Measurements from ENCODE around the gene ULK4.
A peak's percentile ranks its signal among the peaks of the same experiment; 100 is the strongest.

Gene ULK4

DNA sequence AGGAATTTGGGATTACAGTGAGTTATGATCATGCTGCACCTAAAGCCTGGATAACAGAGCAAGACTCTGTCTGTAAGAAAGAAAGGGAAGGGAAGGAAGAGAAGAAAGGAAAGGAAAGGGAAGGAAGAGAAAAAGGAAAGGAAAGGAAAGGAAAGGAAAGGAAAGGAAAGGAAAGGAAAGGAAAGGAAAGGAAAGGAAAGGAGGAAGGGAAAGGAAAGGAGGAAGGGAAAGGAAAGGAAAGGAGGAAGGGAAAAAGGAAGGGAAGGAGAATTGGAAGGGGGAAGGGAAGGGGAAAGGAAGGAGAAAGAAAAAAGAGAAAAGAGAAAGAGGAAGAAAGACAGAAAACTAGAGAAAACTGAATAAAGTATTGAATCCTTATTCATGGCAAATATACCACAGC lies 359.8 kb downstream of the ULK4 start:
- in situ Hi-C loops (cut with HindIII; ENCODE audit: low pct_unique_long_range_greater_than_20kb, low sequenced_read_pairs): no loop called here

GRCh38 chr3:41601404-41601987 lies 360.4 kb downstream of the ULK4 start:
- TF ChIP-seq JUND (IDR thresholded peaks at IDR 0.05; ENCODE audit: low read depth): no peak
- in situ Hi-C loops (cut with HindIII; ENCODE audit: low pct_unique_long_range_greater_than_20kb, low sequenced_read_pairs): no loop called here
- no peak for DNase-seq (ENCODE audit: low read depth in 1 of 2, low spot score in 1 of 2)

More for the DNA sequence above, 359.8 kb downstream of the ULK4 start:
- TF ChIP-seq JUND (IDR thresholded peaks at IDR 0.05; ENCODE audit: low read depth): no peak
- DNase-seq (ENCODE audit: low read depth in 1 of 2, low spot score in 1 of 2): no peak

DNA sequence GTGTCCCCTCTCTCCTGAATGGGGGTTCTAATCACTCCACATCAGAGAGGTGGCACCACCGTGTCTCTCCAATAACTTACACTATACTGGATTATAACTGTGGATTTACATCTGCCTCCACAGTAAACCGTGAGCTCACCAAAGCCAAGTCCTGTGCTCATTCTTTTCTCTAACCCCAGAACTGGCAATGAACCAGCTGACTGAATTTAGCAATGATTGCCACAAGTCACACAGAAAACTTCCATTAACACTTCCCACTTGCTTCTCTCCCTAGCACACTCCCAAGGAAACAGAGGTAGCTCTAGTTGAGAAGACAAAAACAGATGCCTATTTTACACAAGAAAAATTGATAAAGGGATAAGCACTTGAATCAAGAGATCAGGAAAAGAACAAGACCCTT lies 361.3 kb downstream of the ULK4 start:
- in situ Hi-C loops (cut with HindIII; ENCODE audit: low pct_unique_long_range_greater_than_20kb, low sequenced_read_pairs): no loop called here
- DNase-seq (ENCODE audit: low read depth in 1 of 2, low spot score in 1 of 2): no peak
- TF ChIP-seq JUND (IDR thresholded peaks at IDR 0.05; ENCODE audit: low read depth): no peak

DNA sequence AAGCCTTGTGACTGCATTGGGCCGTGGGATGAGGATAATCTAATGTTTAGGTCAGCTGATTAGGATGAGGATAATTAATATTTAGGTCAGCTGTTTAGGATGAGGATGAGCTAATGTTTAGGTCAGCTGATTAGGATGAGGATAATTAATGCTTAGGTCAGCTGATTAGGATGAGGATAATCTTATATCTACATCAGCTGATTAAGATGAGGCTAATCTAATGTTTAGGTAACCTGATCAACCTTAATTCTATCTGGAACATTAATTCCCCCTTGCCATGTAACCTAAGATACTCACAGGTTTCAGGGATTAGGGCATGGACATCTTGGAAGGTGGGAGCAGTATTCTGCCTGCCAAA lies 362.8 kb downstream of the ULK4 start:
- TF ChIP-seq JUND (IDR thresholded peaks at IDR 0.05; ENCODE audit: low read depth): no peak
- no peak for DNase-seq (ENCODE audit: low read depth in 1 of 2, low spot score in 1 of 2)

GRCh38 chr3:41598402-41599126 lies 363.3 kb downstream of the ULK4 start:
- no peak for TF ChIP-seq JUND (IDR thresholded peaks at IDR 0.05; ENCODE audit: low read depth)
- in situ Hi-C loops (cut with HindIII; ENCODE audit: low pct_unique_long_range_greater_than_20kb, low sequenced_read_pairs): no loop called here
- peak in 1 of 2 experiments; percentile 22 for DNase-seq (ENCODE audit: low read depth in 1 of 2, low spot score in 1 of 2)

More for the DNA sequence above, 362.8 kb downstream of the ULK4 start:
- in situ Hi-C loops (cut with HindIII; ENCODE audit: low pct_unique_long_range_greater_than_20kb, low sequenced_read_pairs): no loop called here

GRCh38 chr3:41593774-41594173 lies 368.1 kb downstream of the ULK4 start:
- no peak for DNase-seq (ENCODE audit: low read depth in 1 of 2, low spot score in 1 of 2)
- in situ Hi-C loops (cut with HindIII; ENCODE audit: low pct_unique_long_range_greater_than_20kb, low sequenced_read_pairs): no loop called here
- no peak for TF ChIP-seq JUND (IDR thresholded peaks at IDR 0.05; ENCODE audit: low read depth)

DNA sequence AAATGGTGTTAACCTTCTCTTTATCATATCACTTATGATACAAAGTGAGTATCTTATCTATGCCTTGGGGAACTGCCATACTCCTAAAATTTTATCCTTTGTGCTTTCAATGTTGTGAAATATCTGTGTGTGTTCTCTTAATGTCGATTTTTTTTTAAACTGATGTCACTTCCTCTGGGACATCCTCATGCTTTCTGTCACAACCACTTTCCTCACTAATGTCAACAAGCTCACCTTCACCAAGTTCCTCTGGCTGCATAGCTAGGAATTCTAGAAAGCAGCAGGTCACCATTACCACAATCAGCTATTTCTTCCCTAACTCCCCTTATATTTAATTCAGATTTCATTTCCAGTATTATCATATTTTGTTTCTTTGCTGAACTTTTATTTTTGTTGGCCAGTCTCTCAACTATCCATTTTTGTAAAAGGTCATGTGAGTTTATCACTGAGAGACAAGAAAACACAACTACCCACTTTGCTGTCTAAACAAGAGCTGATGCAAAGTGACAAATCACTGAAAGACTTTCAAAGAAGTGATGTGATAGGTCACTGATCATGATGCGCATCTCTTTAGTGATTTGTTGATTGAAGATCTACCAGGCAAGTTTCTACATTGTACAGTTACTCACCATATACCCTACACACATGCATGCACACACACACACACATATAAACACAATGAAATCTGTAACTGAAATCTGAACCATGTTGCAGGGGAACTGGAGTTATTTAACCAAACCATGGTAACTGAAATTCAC lies 369.0 kb downstream of the ULK4 start:
- DNase-seq (ENCODE audit: low read depth in 1 of 2, low spot score in 1 of 2): no peak
- in situ Hi-C loops (cut with HindIII; ENCODE audit: low pct_unique_long_range_greater_than_20kb, low sequenced_read_pairs): no loop called here
- no peak for TF ChIP-seq JUND (IDR thresholded peaks at IDR 0.05; ENCODE audit: low read depth)

DNA sequence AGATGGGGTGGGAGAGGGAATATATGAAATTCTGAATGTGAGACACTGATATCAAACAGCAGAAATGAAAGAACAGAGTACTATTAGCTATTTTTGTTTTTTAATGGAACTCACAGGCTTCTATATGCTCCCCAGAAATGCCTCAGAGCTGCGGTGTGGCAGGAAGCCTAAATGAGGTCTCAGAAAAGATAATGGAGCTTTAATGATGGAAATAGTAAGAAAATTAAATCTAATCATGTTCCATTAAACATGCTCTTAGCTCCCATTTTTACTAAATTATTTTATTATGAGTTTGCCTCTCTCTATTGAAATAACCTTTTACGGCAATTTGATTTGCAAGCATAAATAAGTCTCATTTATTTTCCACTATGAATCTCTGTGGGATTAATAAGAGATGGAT lies 378.9 kb downstream of the ULK4 start:
- in situ Hi-C loops (cut with HindIII; ENCODE audit: low pct_unique_long_range_greater_than_20kb, low sequenced_read_pairs): no loop called here
- DNase-seq (ENCODE audit: low read depth in 1 of 2, low spot score in 1 of 2): no peak
- TF ChIP-seq JUND (IDR thresholded peaks at IDR 0.05; ENCODE audit: low read depth): no peak

DNA sequence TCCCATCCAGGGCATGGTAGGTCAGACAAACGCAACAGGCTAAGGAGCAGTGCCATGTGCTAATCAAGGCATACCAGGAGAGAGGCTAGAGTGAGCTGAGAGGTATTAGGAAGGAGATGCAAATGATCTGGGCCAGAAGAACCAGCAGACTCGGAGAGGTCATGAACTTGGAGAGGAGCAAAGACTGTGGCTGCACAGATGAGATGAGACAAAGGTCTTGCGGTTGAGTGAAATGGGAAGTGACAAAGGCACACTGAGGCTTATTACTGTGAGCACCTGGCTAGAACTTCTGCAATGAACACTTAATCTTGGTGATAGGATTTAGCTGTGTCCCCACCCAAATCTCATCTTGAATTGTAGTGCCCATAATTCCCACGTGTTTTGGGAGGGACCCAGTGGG lies 380.2 kb downstream of the ULK4 start:
- DNase-seq (ENCODE audit: low read depth in 1 of 2, low spot score in 1 of 2): no peak
- in situ Hi-C loops (cut with HindIII; ENCODE audit: low pct_unique_long_range_greater_than_20kb, low sequenced_read_pairs): no loop called here
- TF ChIP-seq JUND (IDR thresholded peaks at IDR 0.05; ENCODE audit: low read depth): no peak

DNA sequence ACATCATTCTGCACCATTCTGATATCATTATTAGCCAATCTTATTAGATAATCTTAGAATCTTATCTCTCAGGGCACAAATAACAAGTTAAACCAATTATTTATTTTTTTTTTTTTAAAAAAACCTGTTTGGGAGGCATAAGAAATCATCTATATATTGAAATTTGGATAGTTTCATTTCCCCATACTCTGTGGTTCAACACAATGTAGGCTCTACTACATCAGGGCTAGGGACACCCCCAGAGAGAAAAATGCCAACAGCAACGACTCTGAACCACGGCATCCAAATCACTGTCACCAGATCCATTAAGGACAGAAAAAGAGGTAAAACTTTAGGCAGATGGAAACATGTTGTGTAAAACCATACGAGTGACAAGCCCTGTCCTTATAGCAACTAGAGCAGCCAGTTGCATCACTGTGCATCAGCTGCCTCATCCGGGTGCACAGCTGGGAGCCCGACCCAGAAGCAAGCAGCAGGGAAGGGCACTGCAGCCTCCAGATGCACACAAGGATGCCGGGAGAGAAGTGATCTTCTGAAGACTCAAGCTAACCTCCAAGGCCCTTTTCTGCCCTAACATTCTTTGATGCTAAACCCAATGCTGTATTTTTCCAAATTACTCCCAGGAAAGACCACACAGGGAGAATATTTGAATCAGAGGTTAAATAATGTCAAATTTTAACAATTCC lies 381.5 kb downstream of the ULK4 start:
- in situ Hi-C loops (cut with HindIII; ENCODE audit: low pct_unique_long_range_greater_than_20kb, low sequenced_read_pairs): no loop called here
- no peak for TF ChIP-seq JUND (IDR thresholded peaks at IDR 0.05; ENCODE audit: low read depth)
- DNase-seq (ENCODE audit: low read depth in 1 of 2, low spot score in 1 of 2): no peak

GRCh38 chr3:41579861-41580260 lies 382.0 kb downstream of the ULK4 start:
- in situ Hi-C loops (cut with HindIII; ENCODE audit: low pct_unique_long_range_greater_than_20kb, low sequenced_read_pairs): no loop called here
- no peak for TF ChIP-seq JUND (IDR thresholded peaks at IDR 0.05; ENCODE audit: low read depth)
- no peak for DNase-seq (ENCODE audit: low read depth in 1 of 2, low spot score in 1 of 2)

DNA sequence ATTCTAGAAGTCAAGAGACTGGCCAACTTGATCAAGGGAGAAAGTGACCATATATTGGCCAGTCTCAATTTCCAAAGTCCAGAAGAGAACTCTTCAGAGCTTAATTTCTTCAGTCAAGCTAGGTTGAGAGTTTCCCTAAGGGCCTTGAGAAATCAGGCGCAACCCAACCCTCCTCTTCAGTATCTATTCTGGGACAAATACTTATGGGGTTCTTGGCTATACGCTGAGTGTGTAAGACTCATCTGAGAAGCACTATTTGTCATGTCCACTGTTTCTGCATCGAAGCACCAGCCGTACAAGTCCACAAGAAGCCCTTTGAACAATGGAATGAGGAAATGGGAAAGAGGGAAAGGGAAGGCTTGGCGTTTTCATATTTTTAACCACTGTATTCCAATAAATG lies 383.1 kb downstream of the ULK4 start:
- in situ Hi-C loops (cut with HindIII; ENCODE audit: low pct_unique_long_range_greater_than_20kb, low sequenced_read_pairs): no loop called here
- DNase-seq (ENCODE audit: low read depth in 1 of 2, low spot score in 1 of 2): no peak
- no peak for TF ChIP-seq JUND (IDR thresholded peaks at IDR 0.05; ENCODE audit: low read depth)

- no peak for DNase-seq (ENCODE audit: low read depth in 1 of 2, low spot score in 1 of 2)
- in situ Hi-C loops (cut with HindIII; ENCODE audit: low pct_unique_long_range_greater_than_20kb, low sequenced_read_pairs): no loop called here
Measured at GRCh38 chr3:41575724-41576123, 386.2 kb downstream of the ULK4 start.

More at GRCh38 chr3:41575724-41576123, 386.2 kb downstream of the ULK4 start:
- no peak for TF ChIP-seq JUND (IDR thresholded peaks at IDR 0.05; ENCODE audit: low read depth)

Measured in T47D (cell line).